Smooth muscle cell (in vitro differentiated cells): Measurements from ENCODE around the gene FBLN2. TPM values are rescaled to one million over a fixed set of nuclear protein-coding genes. Genes with fewer than 3 reads are reported as not detected.

Source experiments
- DNase-seq: peaks from one replicate; lab custom pipeline; 2025; ENCODE audit not compliant: unreplicated experiment; lab: John Stamatoyannopoulos, UW
- H2AFZ ChIP-seq: fragments of 200-600 bp; sonication (generic); 2 replicates; pipeline ENCODE4 v1.6.0; 2016; ENCODE audit warnings: antibody characterized with exemption, low read depth, mild to moderate bottlenecking
- H3F3A ChIP-seq: fragments of 200-600 bp; sonication (generic); 2 replicates; pipeline ENCODE4 v1.6.0; 2017; ENCODE audit warnings: antibody characterized with exemption, low read depth
- H3K27ac ChIP-seq: fragments of 200-600 bp; sonication (generic); 2 replicates; pipeline ENCODE4 v1.5.1; 2016; ENCODE audit warnings: low read depth, mild to moderate bottlenecking
- H3K27me3 ChIP-seq: fragments of 200-600 bp; sonication (generic); 2 replicates; pipeline ENCODE4 v1.6.1; 2016; ENCODE audit warnings: low read depth, mild to moderate bottlenecking
- H3K36me3 ChIP-seq: fragments of 200-600 bp; sonication (generic); 2 replicates; pipeline ENCODE4 v1.5.1; 2016; ENCODE audit warnings: low read depth
- H3K4me1 ChIP-seq: fragments of 200-600 bp; sonication (generic); 2 replicates; pipeline ENCODE4 v1.5.1; 2016; ENCODE audit warnings: low read depth
- H3K4me2 ChIP-seq: fragments of 200-600 bp; sonication (generic); 2 replicates; pipeline ENCODE4 v1.6.0; 2016; ENCODE audit warnings: mild to moderate bottlenecking
- H3K4me3 ChIP-seq: fragments of 200-600 bp; sonication (generic); 2 replicates; pipeline ENCODE4 v1.5.1; 2016; ENCODE audit warnings: mild to moderate bottlenecking
- H3K79me2 ChIP-seq: fragments of 200-600 bp; sonication (generic); 2 replicates; pipeline ENCODE4 v1.6.0; 2016; ENCODE audit warnings: low read depth, mild to moderate bottlenecking
- H3K9ac ChIP-seq: fragments of 200-600 bp; sonication (generic); 2 replicates; pipeline ENCODE4 v1.6.0; 2016; ENCODE audit warnings: low read depth
- H3K9me3 ChIP-seq: fragments of 200-600 bp; sonication (generic); replicated peaks from 2 replicates; pipeline ENCODE4 v1.5.1; 2016; ENCODE audit warnings: low read depth
- H4K20me1 ChIP-seq: fragments of 200-600 bp; sonication (generic); 2 replicates; pipeline ENCODE4 v1.6.0; 2016; ENCODE audit warnings: low read depth
- CTCF ChIP-seq: fragments of 200-600 bp; sonication (generic); IDR thresholded peaks from 2 replicates; pipeline ENCODE4 v1.5.1; 2017; ENCODE audit warnings: borderline replicate concordance, mild to moderate bottlenecking, antibody characterized with exemption; ENCODE audit not compliant: insufficient read depth, poor library complexity, severe bottlenecking
- WGBS: methylation state at CpG from one replicate; pipeline ENCODE4 v1.1.7; 2016; ENCODE audit warnings: low lambda C conversion rate; 5-methylcytosine and 5-hydroxymethylcytosine counted together
- polyA plus RNA-seq: library from polyadenylated mRNA; unstranded; fragments of >200 nt; fragmentation: Nextera tagmentation; extraction: Ambion mirVana; gene quantifications from 2 replicates; pipeline ENCODE4 v1.2.1, GENCODE V29; 2016
- total RNA-seq: library from RNA; depleted of rRNA; stranded (reverse); fragments of >200 nt; gene quantifications from 2 replicates; pipeline ENCODE4 v1.2.3, GENCODE V29; 2014

FBLN2 gene
- total and polyA plus RNA-seq, 2 experiments from 2014 or later, result 159 to 390 TPM

GRCh38 chr3:13575459-13576061 is 26.6 kb downstream of the FBLN2 start:
- peaks cover 14% of the 10 kb centered on the region for H3K4me1 ChIP-seq
- H3K9ac ChIP-seq, result peak overlapping the region; percentile 82
- H4K20me1 ChIP-seq, result peaks cover 34% of the 10 kb centered on the region
- H3K79me2 ChIP-seq, result no peaks in the 10 kb centered on the region
- H3K27me3 ChIP-seq, result no peaks in the 10 kb centered on the region
- WGBS, result 61% methylated on average over 11 of the region's 11 CpGs
- no peak for DNase-seq
- peak overlapping the region; percentile 29 for H3K4me2 ChIP-seq
- H3F3A ChIP-seq, result no peaks in the 10 kb centered on the region
- H3K27ac ChIP-seq, result peak overlapping the region; percentile 90
- H2AFZ ChIP-seq, result no peak overlapping the region
- H3K4me3 ChIP-seq, result no peak overlapping the region
- TF ChIP-seq CTCF, result no peak
- H3K9me3 ChIP-seq, result no peaks in the 10 kb centered on the region
- H3K36me3 ChIP-seq, result no peaks in the 10 kb centered on the region

GRCh38 chr3:13577181-13578121 is 28.5 kb downstream of the FBLN2 start:
- Histone ChIP-seq H3K4me2 (no peak overlapping the region), H3K79me2 (peaks cover 9% of the 10 kb centered on the region), H3F3A (no peaks in the 10 kb centered on the region), H3K4me3 (no peak overlapping the region), H3K9me3 (no peaks in the 10 kb centered on the region), H3K27ac (peak overlapping the region; percentile 9), H3K36me3 (no peaks in the 10 kb centered on the region), H4K20me1 (peaks cover 41% of the 10 kb centered on the region), H3K4me1 (peaks cover 14% of the 10 kb centered on the region), H3K9ac (no peak overlapping the region), H3K27me3 (no peaks in the 10 kb centered on the region), H2AFZ (no peak overlapping the region)
- WGBS, result 93% methylated on average over 14 of the region's 14 CpGs
- TF ChIP-seq CTCF, result no peak
- DNase-seq, result no peak

GRCh38 chr3:13578251-13578650 is 29.3 kb downstream of the FBLN2 start:
- Histone ChIP-seq H3K4me1 (peaks cover 14% of the 10 kb centered on the region), H3K27me3 (no peaks in the 10 kb centered on the region), H3F3A (no peaks in the 10 kb centered on the region), H3K27ac (peak overlapping the region; percentile 34), H3K4me3 (no peak overlapping the region), H4K20me1 (peaks cover 49% of the 10 kb centered on the region), H3K79me2 (peaks cover 17% of the 10 kb centered on the region), H3K36me3 (no peaks in the 10 kb centered on the region), H2AFZ (no peak overlapping the region), H3K9ac (no peak overlapping the region), H3K4me2 (no peak overlapping the region), H3K9me3 (no peaks in the 10 kb centered on the region)
- 26% methylated on average over 2 of the region's 2 CpGs for WGBS
- TF ChIP-seq CTCF, result no peak
- DNase-seq, result no peak
